ENCODE results near the gene PARL.
"Not testable (repeated sequence)": the region's sequence is repeated elsewhere in the genome, so short reads cannot be mapped to it uniquely, and the experiment has no call there.

The PARL gene

DNA sequence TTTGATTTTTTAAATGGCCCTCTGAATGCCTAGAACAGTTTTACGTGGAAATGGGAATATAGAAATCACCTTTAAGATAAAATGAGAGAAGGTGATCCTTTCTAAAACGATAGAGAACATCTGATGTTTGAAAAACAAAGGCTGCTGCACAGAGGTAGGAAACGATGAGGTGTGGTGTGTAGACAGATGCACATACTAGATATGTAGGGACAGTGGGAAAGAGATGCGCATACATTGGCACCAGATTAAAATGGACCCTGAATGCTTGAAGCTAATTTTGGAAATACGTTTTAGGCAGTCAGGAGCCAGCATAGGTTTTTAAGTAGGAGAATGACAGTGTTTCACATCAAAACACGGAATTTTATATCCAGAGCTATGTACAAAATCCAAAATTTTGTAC, 88.3 kb downstream of the PARL start:
- DNase-seq (ENCODE audit: low read depth in 2 of 2, low spot score in 1 of 2): no peak

DNA sequence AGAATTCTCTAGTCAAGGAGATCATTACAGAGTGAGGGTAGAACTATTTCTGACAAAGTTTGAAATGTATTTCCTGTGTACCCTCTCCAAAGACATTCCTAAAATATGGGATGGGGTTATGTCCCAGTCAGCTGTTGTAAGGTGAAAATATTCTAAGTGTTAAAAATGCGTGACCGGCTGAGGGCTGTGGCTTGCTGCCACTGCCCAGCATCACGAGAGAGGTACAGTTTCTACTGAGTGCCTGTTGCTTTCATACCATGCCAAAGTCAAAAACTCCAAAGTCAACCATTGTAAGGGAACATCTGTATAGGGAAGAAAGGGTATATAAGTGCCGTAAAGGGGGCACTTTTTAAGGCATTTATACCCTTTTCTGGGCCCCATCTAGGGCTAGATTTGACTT, 90.2 kb downstream of the PARL start:
- DNase-seq (ENCODE audit: low read depth in 2 of 2, low spot score in 1 of 2): no peak

DNA sequence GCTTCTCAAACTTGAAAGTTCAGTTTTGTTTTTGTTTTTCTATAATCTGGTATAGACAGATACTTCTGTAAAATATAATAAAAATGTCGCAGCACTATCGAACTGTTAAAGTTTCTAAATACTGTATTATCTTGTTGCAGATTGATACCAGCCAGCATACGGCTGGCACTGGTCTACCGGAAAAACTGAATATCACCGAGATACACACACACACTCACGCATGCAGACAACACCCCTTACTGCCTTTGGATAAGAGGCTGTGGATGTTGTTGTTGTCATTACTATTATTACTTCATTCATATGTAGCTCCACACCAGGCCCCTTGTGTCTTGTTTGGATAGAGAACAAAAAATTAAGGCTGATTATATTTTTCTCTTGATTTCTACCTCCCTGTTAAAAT, 91.7 kb downstream of the PARL start:
- no peak for DNase-seq (ENCODE audit: low read depth in 2 of 2, low spot score in 1 of 2)

DNA sequence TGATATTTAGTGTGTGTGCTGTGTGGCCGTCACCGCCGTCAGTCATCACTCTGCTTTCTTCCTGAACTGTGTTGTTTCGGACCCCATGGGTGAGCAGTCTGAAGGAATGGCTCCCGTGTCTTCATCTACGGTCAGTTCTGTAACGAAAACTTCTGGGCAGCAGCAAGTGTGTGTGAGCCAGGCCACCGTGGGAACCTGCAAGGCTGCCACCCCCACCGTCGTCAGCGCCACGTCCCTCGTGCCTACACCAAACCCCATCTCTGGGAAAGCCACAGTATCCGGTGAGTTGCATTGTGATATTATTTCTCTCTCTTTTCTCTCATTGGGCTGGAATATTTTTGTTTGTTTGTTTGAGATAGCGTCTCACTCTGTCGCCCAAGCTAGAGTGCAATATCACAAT, 94.0 kb downstream of the PARL start:
- DNase-seq (ENCODE audit: low read depth in 2 of 2, low spot score in 1 of 2): no peak

DNA sequence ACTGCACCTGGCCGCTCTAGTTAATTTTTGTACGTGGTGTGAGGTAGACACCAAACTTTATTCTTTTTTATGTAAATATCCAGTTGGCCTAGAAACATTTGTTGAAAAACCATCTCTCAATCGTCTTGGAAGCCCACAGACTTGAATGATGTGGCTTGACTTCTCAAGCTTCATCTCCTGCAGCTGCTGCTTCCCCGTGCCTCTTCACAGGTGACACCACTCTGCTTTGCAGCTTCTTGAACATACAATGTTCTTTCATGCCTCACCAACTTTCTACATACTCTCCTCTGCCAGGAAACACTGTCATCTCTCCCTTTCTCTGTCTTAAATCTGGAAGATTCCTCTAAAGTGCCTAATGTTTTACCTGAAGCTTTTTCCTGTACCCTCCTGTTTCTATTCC, 94.9 kb downstream of the PARL start:
- no peak for DNase-seq (ENCODE audit: low read depth in 2 of 2, low spot score in 1 of 2)

DNA sequence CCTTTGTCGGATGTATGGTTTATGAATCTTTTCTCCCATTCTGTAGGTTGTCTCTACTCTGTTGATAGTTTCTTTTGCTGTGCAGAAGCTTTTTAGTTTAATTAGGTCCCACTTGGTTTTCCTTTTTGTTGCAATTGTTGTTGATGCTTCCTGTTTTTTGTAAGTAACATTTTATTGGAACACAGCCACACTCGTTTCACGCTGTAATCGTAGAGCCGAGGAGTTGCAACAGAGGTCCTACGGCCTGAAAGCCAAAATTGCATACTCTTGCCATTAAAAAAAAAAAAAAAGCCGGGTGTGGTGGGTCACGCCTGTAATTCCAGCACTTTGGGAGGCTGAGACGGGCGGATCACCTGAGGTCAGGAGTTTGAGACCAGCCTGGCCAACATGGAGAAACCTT, 100.2 kb downstream of the PARL start:
- not testable (repeated sequence) for DNase-seq (ENCODE audit: low read depth in 2 of 2, low spot score in 1 of 2)

DNA sequence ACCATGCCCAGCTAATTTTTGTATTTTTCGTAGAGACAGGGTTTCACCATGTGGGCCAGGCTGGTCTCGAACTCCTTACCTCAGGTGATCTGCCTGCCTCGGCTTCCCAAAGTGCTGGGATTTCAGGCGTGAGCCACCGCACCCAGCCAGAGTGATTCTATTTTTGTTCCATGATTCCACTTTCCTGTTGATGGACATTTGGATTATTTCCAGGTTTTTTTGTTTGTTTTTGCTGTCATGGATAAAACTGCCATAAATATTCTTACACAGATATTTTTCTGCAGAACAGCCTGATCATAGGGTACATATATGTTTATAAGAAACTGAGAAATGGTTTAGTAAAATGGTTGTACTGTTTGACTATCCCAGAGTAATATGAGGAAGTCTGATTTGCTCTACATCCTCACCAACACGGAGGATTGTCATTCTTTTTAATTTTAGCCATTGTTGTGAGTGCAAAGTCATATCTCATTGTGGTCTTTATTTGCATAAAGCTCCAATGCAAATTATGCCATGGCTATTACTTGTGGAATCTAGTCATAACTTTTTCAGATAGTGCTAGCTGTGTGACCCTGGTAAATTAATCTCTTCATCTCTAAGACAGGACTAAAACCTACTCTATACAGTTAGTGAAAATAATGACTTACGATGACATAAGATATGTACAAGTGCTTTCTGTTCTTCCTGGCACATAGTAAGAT, 102.0 kb downstream of the PARL start:
- DNase-seq (ENCODE audit: low read depth in 2 of 2, low spot score in 1 of 2): no peak

DNA sequence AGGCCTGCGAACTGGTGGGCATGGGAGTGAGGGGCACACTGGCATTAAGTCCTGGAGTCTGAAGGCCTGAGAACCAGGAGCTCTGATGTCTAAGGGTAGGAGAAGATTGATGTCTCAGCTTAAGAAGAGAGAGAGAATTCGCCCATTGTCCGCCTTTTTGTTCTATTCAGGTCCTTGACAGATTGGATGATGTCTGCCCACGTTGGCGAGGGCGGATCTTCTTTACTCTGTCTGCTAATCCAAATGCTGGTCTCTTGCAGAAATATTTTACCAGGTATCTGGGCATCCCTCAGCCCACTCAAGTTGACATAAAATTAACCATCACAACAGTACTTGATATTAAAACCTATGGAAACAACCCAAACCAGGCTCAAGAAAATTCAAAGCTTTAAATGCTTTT, 103.4 kb downstream of the PARL start:
- DNase-seq (ENCODE audit: low read depth in 2 of 2, low spot score in 1 of 2): no peak

DNA sequence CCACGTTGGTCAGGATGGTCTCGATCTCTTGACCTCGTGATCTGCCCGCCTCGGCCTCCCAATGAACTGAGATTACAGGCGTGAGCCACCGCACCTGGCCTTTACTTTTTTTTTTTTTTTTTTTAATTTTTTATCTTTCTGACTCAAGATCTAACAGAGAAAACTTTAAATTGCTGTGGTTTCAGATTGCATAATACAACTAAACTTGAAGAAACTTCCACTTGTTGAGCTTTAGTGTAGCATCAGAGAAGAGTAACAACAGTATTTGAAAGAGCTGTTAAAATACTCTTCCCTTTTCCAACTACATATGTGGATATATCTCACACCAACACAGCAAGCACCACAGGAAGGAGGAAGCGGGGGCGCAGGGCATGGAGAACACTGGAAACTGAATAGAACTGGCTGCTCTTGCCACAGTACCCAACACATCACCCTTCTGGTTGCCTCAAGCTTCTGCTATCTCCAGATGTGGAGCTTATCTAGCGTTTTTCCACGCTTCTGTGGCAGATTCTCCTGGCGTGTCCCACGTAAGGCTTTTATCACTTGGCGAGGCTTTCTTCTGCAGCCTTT, 104.7 kb downstream of the PARL start:
- no peak for DNase-seq (ENCODE audit: low read depth in 2 of 2, low spot score in 1 of 2)
